Tibial artery (tissue), 4 donors: ENCODE measurements around the gene KLK6.

Experiments
- DNase-seq, 2 donors: peaks; one replicate each; pipeline ENCODE4 v3.0.0-alpha.2; 2019
- H3K27ac ChIP-seq, 2 donors: fragments of 200-600 bp; sonication (generic) in 1 of 2; 1 replicate in 1 of 2; 2 replicates in 1 of 2; pipeline ENCODE4 v1.5.1; 2018 to 2019; ENCODE audit warnings: mild to moderate bottlenecking in 1 of 2
- H3K27me3 ChIP-seq, 2 donors: fragments of 200-600 bp; sonication (generic) in 1 of 2; one replicate each; pipeline versions ENCODE4 v1.5.1 to v1.6.0; 2016 to 2019
- H3K36me3 ChIP-seq, 3 donors: fragments of 200-600 bp; sonication (generic) in 2 of 3; one replicate each; pipeline ENCODE4 v1.5.1; 2016 to 2019; ENCODE audit warnings: mild to moderate bottlenecking in 2 of 3
- H3K4me1 ChIP-seq, 4 donors: fragments of 200-600 bp; sonication (generic) in 2 of 4; 1 replicate in 3 of 4; 2 replicates in 1 of 4; pipeline ENCODE4 v1.5.1; 2016 to 2019
- H3K4me3 ChIP-seq, 2 donors: fragments of 200-600 bp; sonication (generic) in 1 of 2; 1 replicate in 1 of 2; 2 replicates in 1 of 2; pipeline ENCODE4 v1.5.1; 2018 to 2019; ENCODE audit warnings: mild to moderate bottlenecking in 2 of 2
- H3K9me3 ChIP-seq, 3 donors: fragments of 200-600 bp; sonication (generic) in 1 of 3; one replicate each; pipeline ENCODE4 v1.5.1; 2016 to 2019
- intact Hi-C: fragments of 100-400 bp; cut with DNase I; formaldehyde crosslinking; loops from one replicate; pipeline ENCODE4 v1.15.0; 2023; ENCODE audit warnings: low total_unique reads
- TF ChIP-seq, protein P1 (sequence below), 2 experiments: fragments of 200-600 bp in 1 of 2; fragments of 450-650 bp in 1 of 2; IDR thresholded peaks; one replicate each; pipeline ENCODE4 v1.5.1; 2017 to 2019; ENCODE audit warnings: antibody characterized with exemption in 2 of 2, mild to moderate bottlenecking in 1 of 2, moderate library complexity in 1 of 2

The KLK6 gene

DNA sequence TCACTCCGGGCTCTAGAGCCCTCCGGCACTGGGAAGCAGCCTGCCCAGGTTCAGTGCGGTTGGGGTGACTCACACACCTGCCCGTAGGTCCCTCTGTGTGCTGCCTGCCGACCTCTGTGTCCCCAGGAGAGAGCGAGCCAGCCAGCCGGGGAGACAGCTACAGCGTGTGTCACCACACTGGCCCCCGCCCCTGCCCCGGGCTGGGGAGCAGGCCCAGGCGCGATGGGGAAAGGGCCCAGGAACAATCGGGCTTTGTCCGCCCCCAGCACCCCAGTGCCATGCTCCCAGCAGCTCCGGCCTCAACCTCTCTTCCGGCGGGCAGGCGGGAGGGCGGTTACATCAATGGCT is at the start of gene KLK6:
Gene KLK6 (minus strand): TSS at position 179 of the 348 bp plus-strand sequence. CDS start 1,487 bp downstream, outside the sequence.
- Histone ChIP-seq H3K4me1 (no peaks in the 10 kb centered on the region), H3K9me3 (no peaks in the 10 kb centered on the region), H3K27ac (no peak within 1 kb of the TSS), H3K4me3 (no peak within 1 kb of the TSS), H3K27me3 (peaks cover 0 to 19% of the 10 kb centered on the region in 2 donors), H3K36me3 (no peaks in the 10 kb centered on the region)
- intact Hi-C loops = no loop called here
- TF ChIP-seq, protein P1, sequence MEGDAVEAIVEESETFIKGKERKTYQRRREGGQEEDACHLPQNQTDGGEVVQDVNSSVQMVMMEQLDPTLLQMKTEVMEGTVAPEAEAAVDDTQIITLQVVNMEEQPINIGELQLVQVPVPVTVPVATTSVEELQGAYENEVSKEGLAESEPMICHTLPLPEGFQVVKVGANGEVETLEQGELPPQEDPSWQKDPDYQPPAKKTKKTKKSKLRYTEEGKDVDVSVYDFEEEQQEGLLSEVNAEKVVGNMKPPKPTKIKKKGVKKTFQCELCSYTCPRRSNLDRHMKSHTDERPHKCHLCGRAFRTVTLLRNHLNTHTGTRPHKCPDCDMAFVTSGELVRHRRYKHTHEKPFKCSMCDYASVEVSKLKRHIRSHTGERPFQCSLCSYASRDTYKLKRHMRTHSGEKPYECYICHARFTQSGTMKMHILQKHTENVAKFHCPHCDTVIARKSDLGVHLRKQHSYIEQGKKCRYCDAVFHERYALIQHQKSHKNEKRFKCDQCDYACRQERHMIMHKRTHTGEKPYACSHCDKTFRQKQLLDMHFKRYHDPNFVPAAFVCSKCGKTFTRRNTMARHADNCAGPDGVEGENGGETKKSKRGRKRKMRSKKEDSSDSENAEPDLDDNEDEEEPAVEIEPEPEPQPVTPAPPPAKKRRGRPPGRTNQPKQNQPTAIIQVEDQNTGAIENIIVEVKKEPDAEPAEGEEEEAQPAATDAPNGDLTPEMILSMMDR (IDR thresholded peaks at IDR 0.05) = no peak
- no peak for DNase-seq

DNA sequence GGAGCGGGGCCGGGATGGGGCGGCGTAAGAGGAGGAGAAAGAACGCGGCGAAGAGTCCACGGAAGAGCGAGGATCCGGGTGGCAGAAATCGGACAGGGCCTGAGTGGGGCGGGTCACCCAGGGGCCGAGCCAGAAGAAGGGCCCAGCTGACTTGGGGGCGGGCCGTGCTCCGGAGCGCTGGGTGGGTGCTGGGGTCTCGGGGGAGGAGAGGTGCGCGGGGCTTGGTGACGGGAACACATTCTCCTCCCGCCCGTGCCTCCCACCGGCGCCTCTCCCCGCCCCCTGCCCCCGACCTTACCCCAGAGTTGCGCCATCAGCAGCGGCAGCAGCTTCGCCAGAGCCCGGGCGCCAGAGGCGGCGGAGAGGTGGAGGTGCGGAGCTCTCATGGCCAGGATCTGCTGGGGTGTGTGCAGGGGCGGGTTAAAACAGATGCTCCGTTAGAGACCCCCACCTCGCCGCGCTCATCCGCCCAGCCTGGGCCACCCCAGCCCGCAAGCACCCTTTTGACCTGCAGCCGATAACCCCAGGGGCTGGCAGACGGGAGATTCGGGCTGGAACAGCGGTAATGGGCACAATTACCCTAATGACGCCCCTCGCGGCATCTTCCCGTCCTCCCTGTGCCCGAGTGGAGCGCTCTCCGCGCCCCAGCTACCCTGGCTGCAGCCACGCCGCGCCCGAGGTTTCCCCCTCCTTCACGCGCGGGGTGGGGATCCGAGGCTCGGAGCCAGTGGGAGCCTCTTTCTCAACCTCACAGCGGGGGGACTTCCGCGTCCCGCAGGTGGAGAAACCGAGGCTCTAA is 49.6 kb upstream of the KLK6 start:
- no peak for DNase-seq
- H3K27me3 ChIP-seq = peaks cover 0 to 73% of the 10 kb centered on the region in 2 donors
- no peaks in the 10 kb centered on the region for H3K36me3 ChIP-seq
- intact Hi-C loops = no loop called here
- no peak overlapping the region for H3K27ac ChIP-seq
- H3K4me1 ChIP-seq = peaks cover 0 to 20% (median 9%) of the 10 kb centered on the region in 4 donors
- H3K9me3 ChIP-seq = no peaks in the 10 kb centered on the region
- H3K4me3 ChIP-seq = peak overlapping the region in 1 of 2 donors; percentile 6
- TF ChIP-seq, protein P1 (IDR thresholded peaks at IDR 0.05) = no peak

DNA sequence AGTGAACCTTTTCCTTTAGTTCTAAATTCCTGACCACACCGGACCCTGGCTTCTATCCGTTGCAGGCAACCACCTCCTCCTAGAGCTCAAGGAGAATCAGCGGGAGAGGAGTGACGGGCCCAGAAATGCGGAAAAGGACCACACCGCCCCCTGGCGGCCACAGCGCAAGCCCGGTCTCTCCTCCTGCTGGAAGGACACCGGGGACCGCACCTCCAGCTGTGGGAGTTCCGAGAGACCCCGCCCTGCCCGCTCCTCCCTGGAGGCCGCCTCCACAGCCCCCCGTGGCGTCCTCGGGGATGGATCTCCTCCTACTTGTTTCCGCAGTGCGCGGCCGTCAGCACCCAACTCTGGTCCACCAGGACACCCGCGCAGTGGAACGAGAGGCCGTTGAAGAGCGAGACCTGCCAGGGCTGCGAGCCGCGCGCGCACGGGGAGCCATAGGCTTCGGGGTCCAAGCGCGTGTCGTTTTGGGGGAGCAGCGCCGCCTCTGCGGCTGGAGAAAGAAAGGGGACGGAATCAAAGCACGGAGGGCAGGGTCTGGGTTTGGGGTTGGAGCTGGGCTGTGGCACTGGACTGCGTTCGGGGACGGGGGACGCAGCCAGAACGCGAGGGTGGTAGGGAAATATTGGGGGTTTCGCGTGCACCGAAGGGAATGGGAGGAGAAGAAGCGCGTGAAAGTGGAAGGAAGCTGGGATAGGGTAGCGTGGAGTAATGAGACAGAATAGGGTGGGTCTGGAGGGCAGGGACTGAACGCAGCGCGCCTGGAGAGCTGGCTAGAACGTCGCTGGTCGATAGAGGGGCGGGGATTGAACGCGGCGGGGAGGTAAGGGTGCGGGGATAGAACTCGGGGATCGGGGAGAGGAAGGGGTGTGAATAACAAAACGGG is 47.6 kb upstream of the KLK6 start:
- DNase-seq = no peak
- no peak overlapping the region for H3K27ac ChIP-seq
- no peaks in the 10 kb centered on the region for H3K36me3 ChIP-seq
- no peak overlapping the region for H3K4me3 ChIP-seq
- intact Hi-C loops = no loop called here
- H3K27me3 ChIP-seq = peaks cover 0 to 62% of the 10 kb centered on the region in 2 donors
- H3K9me3 ChIP-seq = no peaks in the 10 kb centered on the region
- peaks cover 0 to 20% (median 9%) of the 10 kb centered on the region in 4 donors for H3K4me1 ChIP-seq
- TF ChIP-seq, protein P1 (IDR thresholded peaks at IDR 0.05) = peak in 1 of 2 experiments; percentile 18

DNA sequence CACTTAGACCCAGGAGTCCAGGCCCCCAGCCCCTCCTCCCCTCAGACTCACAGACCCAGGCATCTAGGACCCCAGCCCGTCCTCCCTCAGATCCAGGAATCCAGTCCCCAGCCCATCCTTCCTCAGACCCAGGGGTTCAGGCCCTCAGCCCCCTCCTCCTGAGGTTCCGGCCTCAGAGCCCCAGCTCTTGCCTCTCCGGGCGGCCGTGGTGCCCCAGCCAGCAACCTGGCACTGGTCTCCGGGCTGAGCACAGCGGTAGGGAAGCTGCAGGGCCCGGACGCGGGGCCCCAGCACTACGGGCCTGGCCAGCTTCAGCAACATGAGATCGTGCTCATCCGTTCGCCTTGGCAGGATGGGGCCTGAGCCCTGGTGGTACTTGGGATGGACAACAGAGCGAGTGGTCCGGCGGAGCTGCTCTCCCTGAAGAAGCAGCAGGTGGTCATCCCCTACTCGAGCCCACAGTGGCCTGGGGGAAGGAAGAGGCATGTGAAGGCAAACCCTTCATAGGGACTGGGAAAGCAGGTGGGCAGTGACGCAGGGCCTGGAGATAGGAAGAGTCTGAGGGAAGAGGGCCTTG is 46.4 kb upstream of the KLK6 start:
- TF ChIP-seq, protein P1 (IDR thresholded peaks at IDR 0.05) = no peak
- no peak for DNase-seq
- intact Hi-C loops = no loop called here
- Histone ChIP-seq H3K4me1 (peaks cover 0 to 20% (median 9%) of the 10 kb centered on the region in 4 donors), H3K27me3 (peaks cover 0 to 67% of the 10 kb centered on the region in 2 donors), H3K4me3 (no peak overlapping the region), H3K27ac (no peak overlapping the region), H3K36me3 (no peaks in the 10 kb centered on the region), H3K9me3 (no peaks in the 10 kb centered on the region)

DNA sequence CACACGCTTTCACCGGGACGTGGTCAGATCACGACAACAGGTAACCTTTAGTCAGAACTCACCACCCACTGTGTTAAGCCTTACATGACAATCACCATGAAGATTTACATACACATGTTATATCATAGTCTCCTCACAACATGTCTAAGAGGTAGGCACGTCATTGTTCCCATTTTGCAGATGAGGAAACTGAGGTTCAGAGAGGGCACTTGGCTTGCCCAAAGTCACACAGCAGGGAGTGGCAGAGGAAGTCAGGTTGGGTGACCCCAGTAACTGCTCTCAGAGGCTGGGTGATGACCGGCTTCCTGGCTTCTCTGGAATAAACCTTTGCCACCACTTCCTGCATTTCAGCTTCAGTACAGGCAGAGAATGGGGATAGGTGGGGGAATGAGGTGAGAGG is 44.9 kb upstream of the KLK6 start:
- Histone ChIP-seq H3K36me3 (no peaks in the 10 kb centered on the region), H3K27ac (no peak overlapping the region), H3K9me3 (no peaks in the 10 kb centered on the region), H3K27me3 (peaks cover 0 to 60% of the 10 kb centered on the region in 2 donors), H3K4me3 (no peak overlapping the region), H3K4me1 (peaks cover 0 to 15% (median 7%) of the 10 kb centered on the region in 4 donors)
- DNase-seq = no peak
- TF ChIP-seq, protein P1 (IDR thresholded peaks at IDR 0.05) = no peak
- intact Hi-C loops = no loop called here
